WI38 (cell line): Measurements from ENCODE around the gene HOXD8.
A peak's percentile ranks its signal among the peaks of the same experiment; 100 is the strongest.

ENCODE experiments used
- H3K4me3 ChIP-seq: 2 replicates; pipeline ENCODE4 v1.5.1; 2011; ENCODE audit warnings: low read depth, mild to moderate bottlenecking, control low read depth, low read length
- CTCF ChIP-seq: IDR thresholded peaks from 2 replicates; pipeline ENCODE4 v1.5.1; 2012; ENCODE audit warnings: low read depth, mild to moderate bottlenecking, control low read depth, low read length

HOXD8 gene

GRCh38 chr2:176082824-176083751 lies 46.4 kb upstream of the HOXD8 start:
- H3K4me3 ChIP-seq: no peak overlapping the region
- TF ChIP-seq CTCF: no peak

GRCh38 chr2:176083796-176084261 lies 45.7 kb upstream of the HOXD8 start, which contains the start of gene EVX2:
TSS of gene EVX2 (minus strand) at chr2:176083962. CDS start at chr2:176083776, 186 bp downstream.
- TF ChIP-seq CTCF: no peak
- H3K4me3 ChIP-seq: no peak within 1 kb of the TSS

GRCh38 chr2:176084611-176085119 lies 44.8 kb upstream of the HOXD8 start:
- H3K4me3 ChIP-seq: no peak overlapping the region
- no peak for TF ChIP-seq CTCF

- TF ChIP-seq CTCF: no peak
- no peak overlapping the region for H3K4me3 ChIP-seq
These were observed 44.3 kb upstream of the HOXD8 start for GRCh38 chr2:176085120-176085788.

- no peak overlapping the region for H3K4me3 ChIP-seq
- peak; percentile 48 for TF ChIP-seq CTCF
These were observed 43.4 kb upstream of the HOXD8 start for GRCh38 chr2:176085861-176086771.

- TF ChIP-seq CTCF: no peak
- H3K4me3 ChIP-seq: no peak overlapping the region
These were observed 42.0 kb upstream of the HOXD8 start for GRCh38 chr2:176087330-176088047.
